HepG2 (cell line): ENCODE data around the gene KCTD14. TPM values are rescaled to one million over a fixed set of nuclear protein-coding genes. Genes with fewer than 3 reads are reported as not detected.

ENCODE experiments used
- ATAC-seq: fragments of 200-7000 bp; cut with Tn5 transposase; 3 replicates; pipeline ENCODE4 v1.9.1; 2020; ENCODE audit warnings: mild to moderate bottlenecking, moderate library complexity
- BruUV-seq: library from RNA; stranded (reverse); fragments of 400-500 nt; replicated peaks from 2 replicates; lab custom pipeline; 2021; lab: Mats Ljungman, UMichigan
- CTCF ChIA-PET: fragments of 300-600 bp; formaldehyde crosslinking; extraction: SDS; loops from one replicate; lab custom pipeline; 2021; ENCODE audit warnings: low total read pairs, inconsistent platforms, low intra/inter-chr PET ratio; lab: Yijun Ruan, JAX
- POLR2A ChIA-PET: fragments of 350-600 bp; sonication (Branson Sonifier 250); formaldehyde crosslinking; loops from one replicate; lab custom pipeline; 2020; ENCODE audit warnings: antibody characterized with exemption, inconsistent platforms; lab: Yijun Ruan, JAX
- DNase-seq: peaks from one replicate; pipeline ENCODE4 v3.0.0-alpha.2; 2015; ENCODE audit warnings: low spot score
- FAIRE-seq: peaks from 3 replicates; lab custom pipeline; 2011; peaks lifted over from hg19 to GRCh38; lab: Jason Lieb, UNC
- H2AFZ ChIP-seq: one replicate; pipeline ENCODE4 v1.6.1; 2011; ENCODE audit warnings: low read length, inconsistent platforms
- H3K27ac ChIP-seq: fragments of 300-600 bp; 3 replicates; pipeline ENCODE4 v1.8.0; 2011; ENCODE audit warnings: mixed run types, mild to moderate bottlenecking, mixed read lengths, low read length, inconsistent platforms; ENCODE audit not compliant: insufficient read depth; ENCODE audit errors: extremely low read length
- H3K27me3 ChIP-seq, 2 experiments: fragments of 200-600 bp in 1 of 2; 2 replicates in 1 of 2; 3 replicates in 1 of 2; pipeline versions ENCODE4 v1.6.0 to v1.8.0; 2011; ENCODE audit warnings: low read length in 2 of 2, mild to moderate bottlenecking in 2 of 2, moderate library complexity in 2 of 2, inconsistent platforms in 1 of 2; ENCODE audit not compliant: insufficient read depth in 2 of 2, control insufficient read depth in 1 of 2
- H3K36me3 ChIP-seq, 2 experiments: fragments of 200-600 bp in 1 of 2; replicated peaks in 1 of 2; 2 replicates in 1 of 2; 3 replicates in 1 of 2; pipeline versions ENCODE4 v1.5.1 to v1.8.0; 2011; ENCODE audit warnings: low read length in 2 of 2, inconsistent platforms in 1 of 2; ENCODE audit not compliant: insufficient read depth in 2 of 2, control insufficient read depth in 1 of 2
- H3K4me1 ChIP-seq: 2 replicates; pipeline ENCODE4 v1.5.1; 2012; ENCODE audit warnings: low read length, inconsistent platforms; ENCODE audit not compliant: insufficient read depth
- H3K4me2 ChIP-seq: 2 replicates; pipeline ENCODE4 v1.6.0; 2011; ENCODE audit warnings: low read depth, low read length, inconsistent platforms
- H3K4me3 ChIP-seq, 3 experiments: fragments of 200-600 bp in 1 of 3; sonication (generic), shearing (Covaris generic) in 1 of 3; replicated peaks in 1 of 3; 2 replicates each; pipeline ENCODE4 v1.5.1; 2011 to 2016; ENCODE audit warnings: low read length in 3 of 3, inconsistent platforms in 2 of 3, low read depth in 2 of 3, mild to moderate bottlenecking in 2 of 3, control low read depth in 1 of 3, mixed read lengths in 1 of 3; ENCODE audit not compliant: insufficient read depth in 1 of 3
- H3K79me2 ChIP-seq: one replicate; pipeline ENCODE4 v1.6.1; 2011; ENCODE audit warnings: low read length, inconsistent platforms; ENCODE audit not compliant: insufficient read depth
- H3K9ac ChIP-seq: 2 replicates; pipeline ENCODE4 v1.6.0; 2011; ENCODE audit warnings: mild to moderate bottlenecking, low read depth, low read length, inconsistent platforms; ENCODE audit not compliant: insufficient read depth
- H3K9me3 ChIP-seq: 2 replicates; pipeline ENCODE4 v1.5.1; 2012; ENCODE audit warnings: mild to moderate bottlenecking, low read length
- H4K20me1 ChIP-seq: 2 replicates; pipeline ENCODE4 v1.6.0; 2011; ENCODE audit warnings: inconsistent platforms, mild to moderate bottlenecking, low read length, moderate library complexity; ENCODE audit not compliant: insufficient read depth
- BHLHE40 ChIP-seq: IDR thresholded peaks from 2 replicates; pipeline ENCODE4 v1.6.1; 2011; ENCODE audit warnings: low read length, improper control_type of control experiment
- HINFP ChIP-seq: sonication (generic); formaldehyde crosslinking; IDR thresholded peaks from 2 replicates; pipeline ENCODE4 v1.4.0; 2020; ENCODE audit warnings: low read depth, mild to moderate bottlenecking, missing genetic modification reagents
- STAT6 ChIP-seq: sonication (generic); formaldehyde crosslinking; IDR thresholded peaks from 2 replicates; pipeline ENCODE4 v1.4.0; 2020; ENCODE audit warnings: missing genetic modification reagents, mild to moderate bottlenecking, borderline replicate concordance
- TOPORS ChIP-seq: sonication (generic); formaldehyde crosslinking; IDR thresholded peaks from 2 replicates; pipeline ENCODE4 v1.8.0; 2023; ENCODE audit warnings: mild to moderate bottlenecking, missing genetic modification reagents
- XRCC5 ChIP-seq: fragments of 200-400 bp; formaldehyde crosslinking; optimal IDR thresholded peaks from 2 replicates; pipeline ENCODE3; 2017; ENCODE audit warnings: mild to moderate bottlenecking, low read length
- ZNF20 ChIP-seq: sonication (generic); formaldehyde crosslinking; IDR thresholded peaks from 2 replicates; pipeline ENCODE4 v1.4.0; 2020; ENCODE audit warnings: mild to moderate bottlenecking, moderate library complexity, missing genetic modification reagents
- ZNF33B ChIP-seq: sonication (generic); formaldehyde crosslinking; IDR thresholded peaks from 2 replicates; pipeline ENCODE4 v1.5.1; 2020; ENCODE audit warnings: mild to moderate bottlenecking, missing genetic modification reagents
- ZNF577 ChIP-seq: sonication (generic); formaldehyde crosslinking; IDR thresholded peaks from 2 replicates; pipeline ENCODE4 v1.4.0; 2020; ENCODE audit warnings: mild to moderate bottlenecking, low read depth, missing genetic modification reagents, borderline replicate concordance
- ZNF678 ChIP-seq: sonication (generic); formaldehyde crosslinking; IDR thresholded peaks from 2 replicates; pipeline ENCODE4 v1.4.0; 2020; ENCODE audit warnings: mild to moderate bottlenecking, missing genetic modification reagents
- ZNF724P ChIP-seq: sonication (generic); formaldehyde crosslinking; IDR thresholded peaks from 2 replicates; pipeline ENCODE4 v1.8.0; 2022; ENCODE audit warnings: missing genetic modification reagents, borderline replicate concordance
- ZNF775 ChIP-seq: sonication (generic); formaldehyde crosslinking; IDR thresholded peaks from 2 replicates; pipeline ENCODE4 v1.4.0; 2020; ENCODE audit warnings: missing genetic modification reagents, mild to moderate bottlenecking, moderate library complexity, borderline replicate concordance
- ZSCAN25 ChIP-seq: sonication (generic); formaldehyde crosslinking; IDR thresholded peaks from 2 replicates; pipeline ENCODE4 v1.8.0; 2022; ENCODE audit warnings: mild to moderate bottlenecking, missing genetic modification reagents
- WGBS: methylation state at CpG from one replicate; pipeline ENCODE4 v1.1.6; 2017; ENCODE audit warnings: low lambda C conversion rate; 5-methylcytosine and 5-hydroxymethylcytosine counted together
- in situ Hi-C: cut with HindIII; loops from 2 replicates; pipeline ENCODE4 v1.10.0; 2017; ENCODE audit warnings: low pct_unique_long_range_greater_than_20kb; ENCODE audit not compliant: extremely low pct_ligation_motif_present
- intact Hi-C: fragments of 100-400 bp; cut with micrococcal nuclease; formaldehyde crosslinking; loops from one replicate; pipeline ENCODE4 v1.10.0; 2022; ENCODE audit not compliant: unreplicated experiment
- polyA plus RNA-seq, 8 experiments: library from polyadenylated mRNA; depleted of rRNA in 3 of 8; stranded (reverse) in 7 of 8; unstranded in 1 of 8; fragments of >200 nt; fragmentation: Illumina TruSeq in 4 of 8; extraction: Trizol in 4 of 8; gene quantifications; 2 replicates each; pipeline versions ENCODE4 v1.2.1 to v1.2.3, GENCODE V29; 2011 to 2016; ENCODE audit warnings: low read depth in 4 of 8, missing spikeins in 1 of 8, mixed read lengths in 1 of 8; ENCODE audit not compliant: insufficient read depth in 1 of 8
- total RNA-seq, 5 experiments: library from RNA; depleted of rRNA; stranded (reverse); fragments of >200 nt; fragmentation: Illumina TruSeq; extraction: Trizol; gene quantifications; 2 replicates each; pipeline ENCODE4 v1.2.3, GENCODE V29; 2016; ENCODE audit warnings: low read depth in 1 of 5
- TF ChIP-seq, protein P1 (sequence below): IDR thresholded peaks from 2 replicates; pipeline ENCODE4 v1.6.1; 2016; ENCODE audit warnings: low read depth, borderline replicate concordance
- TF ChIP-seq, protein P2 (sequence below): sonication (generic); formaldehyde crosslinking; IDR thresholded peaks from 2 replicates; pipeline ENCODE4 v1.9.0; 2022; ENCODE audit warnings: low read depth, missing genetic modification reagents
- TF ChIP-seq, protein P3 (sequence below): sonication (generic); formaldehyde crosslinking; conservative IDR thresholded peaks from 2 replicates; pipeline ENCODE4 v1.4.0; 2020; ENCODE audit warnings: missing genetic modification reagents

The KCTD14 gene
- total and polyA plus RNA-seq, 2 of the 13 experiments (the other 11 are each of a cell fraction or from before 2014, with no cell fraction given), result 10.3 to 15.6 TPM

DNA sequence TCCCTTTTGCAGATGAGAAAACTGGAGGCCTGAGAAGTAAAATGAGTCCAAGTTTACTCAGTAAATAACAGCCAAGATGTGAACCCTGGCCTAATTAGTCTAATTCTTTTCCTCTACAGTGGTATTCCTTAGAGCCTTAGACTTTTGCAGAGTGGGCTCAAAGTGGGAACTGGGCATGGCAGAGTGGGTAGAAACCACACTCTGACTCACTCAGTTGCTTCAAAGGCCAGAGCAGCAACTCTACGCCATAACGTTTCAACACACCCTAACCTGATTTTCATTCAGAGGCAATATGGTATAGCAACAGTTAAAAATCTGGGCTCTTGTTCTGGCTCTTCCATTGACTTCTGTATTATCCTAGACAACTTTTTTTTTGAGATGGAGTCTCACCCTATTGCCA, 43.4 kb upstream of the KCTD14 start:
- ChIA-PET CTCF (no interaction called here), POLR2A (interaction anchor here (0.8 kb wide), 1 partner anchor 122 kb away, joined by 5 read pairs; the partner anchor contains the start of gene KCTD21)
- Histone ChIP-seq H3K79me2 (peaks cover 14% of the 10 kb centered on the region), H3K4me2 (no peak overlapping the region), H3K36me3 (peaks cover 10 to 37% of the 10 kb centered on the region in 2 experiments), H2AFZ (no peak overlapping the region), H3K9ac (no peak overlapping the region), H3K27me3 (no peaks in the 10 kb centered on the region), H4K20me1 (no peaks in the 10 kb centered on the region), H3K9me3 (no peaks in the 10 kb centered on the region), H3K4me3 (no peak overlapping the region), H3K27ac (no peak overlapping the region), H3K4me1 (peaks cover 26% of the 10 kb centered on the region)
- no peak for FAIRE-seq
- DNase-seq, result no peak
- TF ChIP-seq, protein P1, sequence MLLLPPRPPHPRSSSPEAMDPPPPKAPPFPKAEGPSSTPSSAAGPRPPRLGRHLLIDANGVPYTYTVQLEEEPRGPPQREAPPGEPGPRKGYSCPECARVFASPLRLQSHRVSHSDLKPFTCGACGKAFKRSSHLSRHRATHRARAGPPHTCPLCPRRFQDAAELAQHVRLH (CRISPR knock-in tag), result no peak
- no peak for TF ChIP-seq ZNF678 (CRISPR knock-in tag)
- TF ChIP-seq ZSCAN25, result no peak
- TF ChIP-seq ZNF33B, result no peak
- TF ChIP-seq BHLHE40, result no peak
- TF ChIP-seq ZNF775 (CRISPR knock-in tag), result no peak
- no peak for TF ChIP-seq XRCC5
- TF ChIP-seq HINFP (CRISPR knock-in tag), result no peak
- TF ChIP-seq, protein P2, sequence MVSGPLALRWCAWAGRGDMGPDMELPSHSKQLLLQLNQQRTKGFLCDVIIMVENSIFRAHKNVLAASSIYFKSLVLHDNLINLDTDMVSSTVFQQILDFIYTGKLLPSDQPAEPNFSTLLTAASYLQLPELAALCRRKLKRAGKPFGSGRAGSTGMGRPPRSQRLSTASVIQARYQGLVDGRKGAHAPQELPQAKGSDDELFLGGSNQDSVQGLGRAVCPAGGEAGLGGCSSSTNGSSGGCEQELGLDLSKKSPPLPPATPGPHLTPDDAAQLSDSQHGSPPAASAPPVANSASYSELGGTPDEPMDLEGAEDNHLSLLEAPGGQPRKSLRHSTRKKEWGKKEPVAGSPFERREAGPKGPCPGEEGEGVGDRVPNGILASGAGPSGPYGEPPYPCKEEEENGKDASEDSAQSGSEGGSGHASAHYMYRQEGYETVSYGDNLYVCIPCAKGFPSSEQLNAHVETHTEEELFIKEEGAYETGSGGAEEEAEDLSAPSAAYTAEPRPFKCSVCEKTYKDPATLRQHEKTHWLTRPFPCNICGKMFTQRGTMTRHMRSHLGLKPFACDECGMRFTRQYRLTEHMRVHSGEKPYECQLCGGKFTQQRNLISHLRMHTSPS (CRISPR knock-in tag), result no peak
- TF ChIP-seq, protein P3, sequence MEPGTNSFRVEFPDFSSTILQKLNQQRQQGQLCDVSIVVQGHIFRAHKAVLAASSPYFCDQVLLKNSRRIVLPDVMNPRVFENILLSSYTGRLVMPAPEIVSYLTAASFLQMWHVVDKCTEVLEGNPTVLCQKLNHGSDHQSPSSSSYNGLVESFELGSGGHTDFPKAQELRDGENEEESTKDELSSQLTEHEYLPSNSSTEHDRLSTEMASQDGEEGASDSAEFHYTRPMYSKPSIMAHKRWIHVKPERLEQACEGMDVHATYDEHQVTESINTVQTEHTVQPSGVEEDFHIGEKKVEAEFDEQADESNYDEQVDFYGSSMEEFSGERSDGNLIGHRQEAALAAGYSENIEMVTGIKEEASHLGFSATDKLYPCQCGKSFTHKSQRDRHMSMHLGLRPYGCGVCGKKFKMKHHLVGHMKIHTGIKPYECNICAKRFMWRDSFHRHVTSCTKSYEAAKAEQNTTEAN (CRISPR knock-in tag), result no peak
- no peak for TF ChIP-seq STAT6 (CRISPR knock-in tag)
- TF ChIP-seq ZNF724P, result no peak
- TF ChIP-seq TOPORS (CRISPR knock-in tag), result no peak
- no peak for TF ChIP-seq ZNF577 (CRISPR knock-in tag)
- no peak for TF ChIP-seq ZNF20 (CRISPR knock-in tag)
- WGBS, result 96% methylated on average over 2 of the region's 2 CpGs
- no peak for ATAC-seq
- BruUV-seq, result no TSS peak
- intact Hi-C loops (no loop called here), in situ Hi-C loops (no loop called here)
